ENCODE results near the gene KAZN.

Gene KAZN

GRCh38 chr1:15120251-15120945 is 521.9 kb downstream of the KAZN start:
- H3K4me3 Mint-ChIP-seq = no peak overlapping the region
- TF ChIP-seq, protein P1, sequence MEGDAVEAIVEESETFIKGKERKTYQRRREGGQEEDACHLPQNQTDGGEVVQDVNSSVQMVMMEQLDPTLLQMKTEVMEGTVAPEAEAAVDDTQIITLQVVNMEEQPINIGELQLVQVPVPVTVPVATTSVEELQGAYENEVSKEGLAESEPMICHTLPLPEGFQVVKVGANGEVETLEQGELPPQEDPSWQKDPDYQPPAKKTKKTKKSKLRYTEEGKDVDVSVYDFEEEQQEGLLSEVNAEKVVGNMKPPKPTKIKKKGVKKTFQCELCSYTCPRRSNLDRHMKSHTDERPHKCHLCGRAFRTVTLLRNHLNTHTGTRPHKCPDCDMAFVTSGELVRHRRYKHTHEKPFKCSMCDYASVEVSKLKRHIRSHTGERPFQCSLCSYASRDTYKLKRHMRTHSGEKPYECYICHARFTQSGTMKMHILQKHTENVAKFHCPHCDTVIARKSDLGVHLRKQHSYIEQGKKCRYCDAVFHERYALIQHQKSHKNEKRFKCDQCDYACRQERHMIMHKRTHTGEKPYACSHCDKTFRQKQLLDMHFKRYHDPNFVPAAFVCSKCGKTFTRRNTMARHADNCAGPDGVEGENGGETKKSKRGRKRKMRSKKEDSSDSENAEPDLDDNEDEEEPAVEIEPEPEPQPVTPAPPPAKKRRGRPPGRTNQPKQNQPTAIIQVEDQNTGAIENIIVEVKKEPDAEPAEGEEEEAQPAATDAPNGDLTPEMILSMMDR (IDR thresholded peaks at IDR 0.05) = no peak
- no peaks in the 10 kb centered on the region for H3K36me3 Mint-ChIP-seq (ENCODE audit: low read depth)
- H3K4me1 Mint-ChIP-seq = peaks cover 9% of the 10 kb centered on the region
- peaks cover 7% of the 10 kb centered on the region for H3K27me3 Mint-ChIP-seq (ENCODE audit: low read depth, poor library complexity)
- H3K27ac Mint-ChIP-seq = no peak overlapping the region
- H3K9me3 Mint-ChIP-seq = no peaks in the 10 kb centered on the region
- no peak for DNase-seq

DNA sequence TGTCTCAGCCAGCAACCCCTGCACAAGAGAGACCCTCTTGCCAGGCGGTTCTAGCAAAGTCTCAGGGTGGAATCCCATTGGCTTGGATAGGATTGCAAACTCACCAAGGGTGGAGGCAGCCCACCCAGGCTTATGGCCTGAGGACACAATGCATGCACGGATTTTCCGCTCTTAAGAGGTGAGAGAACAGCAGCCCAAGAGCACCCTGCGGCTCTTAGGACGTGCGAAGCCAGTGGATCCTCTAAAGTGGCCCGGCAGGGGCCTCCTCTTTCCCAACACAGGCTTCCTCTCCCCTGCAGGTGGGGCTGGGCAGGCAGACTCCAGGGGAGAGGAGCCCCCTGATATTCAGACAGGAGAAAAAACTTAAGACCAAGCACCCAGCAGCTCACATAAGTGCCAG is 523.8 kb downstream of the KAZN start:
- Mint-ChIP-seq H3K4me3 (no peak overlapping the region), H3K27ac (no peak overlapping the region), H3K4me1 (peaks cover 9% of the 10 kb centered on the region), H3K27me3 (ENCODE audit: low read depth, poor library complexity) (peaks cover 10% of the 10 kb centered on the region), H3K36me3 (ENCODE audit: low read depth) (no peaks in the 10 kb centered on the region), H3K9me3 (no peaks in the 10 kb centered on the region)
- DNase-seq = no peak
- TF ChIP-seq, protein P1 (IDR thresholded peaks at IDR 0.05) = no peak

DNA sequence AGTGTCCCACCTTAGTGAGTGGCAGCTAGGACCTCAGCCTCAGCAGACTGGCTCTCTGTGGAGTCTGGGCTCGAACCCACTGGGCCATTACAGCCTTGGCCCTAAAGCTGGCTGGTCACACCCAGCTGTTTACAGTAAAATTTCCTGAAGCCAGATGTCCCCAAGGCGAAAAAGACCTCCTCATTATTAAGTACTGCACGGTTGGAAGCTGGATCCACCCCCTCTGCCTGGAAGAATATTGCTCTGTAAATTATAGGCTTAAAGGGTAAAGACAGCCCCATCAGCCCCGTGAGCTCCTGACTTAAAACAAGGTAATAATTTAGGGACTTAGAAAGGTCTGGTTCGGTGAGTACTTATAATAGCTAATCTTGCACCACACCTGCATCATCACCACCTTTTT is 524.8 kb downstream of the KAZN start:
- Mint-ChIP-seq H3K4me3 (no peak overlapping the region), H3K9me3 (no peaks in the 10 kb centered on the region), H3K4me1 (peaks cover 9% of the 10 kb centered on the region), H3K36me3 (ENCODE audit: low read depth) (no peaks in the 10 kb centered on the region), H3K27me3 (ENCODE audit: low read depth, poor library complexity) (peaks cover 10% of the 10 kb centered on the region), H3K27ac (no peak overlapping the region)
- DNase-seq = no peak
- TF ChIP-seq, protein P1 (IDR thresholded peaks at IDR 0.05) = no peak

GRCh38 chr1:15123925-15124324 is 525.4 kb downstream of the KAZN start:
- peaks cover 12% of the 10 kb centered on the region for H3K27me3 Mint-ChIP-seq (ENCODE audit: low read depth, poor library complexity)
- no peaks in the 10 kb centered on the region for H3K36me3 Mint-ChIP-seq (ENCODE audit: low read depth)
- TF ChIP-seq, protein P1 (IDR thresholded peaks at IDR 0.05) = no peak
- H3K4me3 Mint-ChIP-seq = no peak overlapping the region
- H3K27ac Mint-ChIP-seq = no peak overlapping the region
- no peak for DNase-seq
- H3K4me1 Mint-ChIP-seq = peaks cover 9% of the 10 kb centered on the region
- H3K9me3 Mint-ChIP-seq = no peaks in the 10 kb centered on the region

GRCh38 chr1:15124362-15125100 is 526.0 kb downstream of the KAZN start:
- H3K9me3 Mint-ChIP-seq = peaks cover 4% of the 10 kb centered on the region
- H3K27me3 Mint-ChIP-seq (ENCODE audit: low read depth, poor library complexity) = peaks cover 12% of the 10 kb centered on the region
- no peak overlapping the region for H3K4me3 Mint-ChIP-seq
- DNase-seq = no peak
- no peak overlapping the region for H3K27ac Mint-ChIP-seq
- peaks cover 9% of the 10 kb centered on the region for H3K4me1 Mint-ChIP-seq
- TF ChIP-seq, protein P1 (IDR thresholded peaks at IDR 0.05) = no peak
- H3K36me3 Mint-ChIP-seq (ENCODE audit: low read depth) = no peaks in the 10 kb centered on the region

All from nephron progenitor cell (in vitro differentiated cells).